Gastroesophageal sphincter (tissue), 3 donors: ENCODE data around the gene AR.

Experiments used
- EP300 ChIP-seq: sonication (generic); formaldehyde crosslinking; IDR thresholded peaks from one replicate; pipeline ENCODE4 v1.6.1; 2017; ENCODE audit warnings: antibody characterized with exemption, mild to moderate bottlenecking
- POLR2A ChIP-seq, 2 donors: fragments of 450-650 bp; IDR thresholded peaks; one replicate each; pipeline ENCODE4 v1.6.1; 2017; ENCODE audit warnings: antibody characterized with exemption in 2 of 2, mild to moderate bottlenecking in 2 of 2, moderate library complexity in 1 of 2
- POLR2AphosphoS5 ChIP-seq: sonication (generic); formaldehyde crosslinking; IDR thresholded peaks from one replicate; pipeline ENCODE4 v1.6.1; 2017; ENCODE audit warnings: antibody characterized with exemption
- TF ChIP-seq, protein P1 (sequence below), 4 experiments: fragments of 200-600 bp in 2 of 4; fragments of 450-650 bp in 2 of 4; sonication (generic) in 1 of 4; IDR thresholded peaks; one replicate each; pipeline ENCODE4 v1.5.1; 2017 to 2019; ENCODE audit warnings: antibody characterized with exemption in 4 of 4, mild to moderate bottlenecking in 2 of 4, moderate library complexity in 2 of 4

DNA sequence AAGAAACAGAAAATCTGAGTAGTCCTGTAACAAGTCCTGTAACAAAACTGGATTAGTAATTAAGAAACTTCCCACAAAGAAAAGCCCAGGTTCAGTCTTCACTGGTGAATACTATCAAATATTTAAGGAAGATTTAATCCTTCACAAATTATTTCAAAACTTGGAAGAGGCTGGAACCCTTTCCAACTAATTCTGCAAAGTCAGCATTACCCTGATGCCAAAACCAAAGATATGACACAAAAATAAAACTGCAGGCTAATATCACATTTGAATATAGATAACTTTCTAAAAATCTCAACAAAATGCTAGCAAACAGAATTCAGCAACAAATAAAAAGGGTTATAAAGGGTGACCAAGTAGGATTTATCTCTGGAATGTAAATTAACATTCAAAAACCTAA, 80.5 kb downstream of the AR start:
- TF ChIP-seq POLR2A (IDR thresholded peaks at IDR 0.05) (no peak), POLR2AphosphoS5 (no peak), EP300 (no peak)
- TF ChIP-seq, protein P1, sequence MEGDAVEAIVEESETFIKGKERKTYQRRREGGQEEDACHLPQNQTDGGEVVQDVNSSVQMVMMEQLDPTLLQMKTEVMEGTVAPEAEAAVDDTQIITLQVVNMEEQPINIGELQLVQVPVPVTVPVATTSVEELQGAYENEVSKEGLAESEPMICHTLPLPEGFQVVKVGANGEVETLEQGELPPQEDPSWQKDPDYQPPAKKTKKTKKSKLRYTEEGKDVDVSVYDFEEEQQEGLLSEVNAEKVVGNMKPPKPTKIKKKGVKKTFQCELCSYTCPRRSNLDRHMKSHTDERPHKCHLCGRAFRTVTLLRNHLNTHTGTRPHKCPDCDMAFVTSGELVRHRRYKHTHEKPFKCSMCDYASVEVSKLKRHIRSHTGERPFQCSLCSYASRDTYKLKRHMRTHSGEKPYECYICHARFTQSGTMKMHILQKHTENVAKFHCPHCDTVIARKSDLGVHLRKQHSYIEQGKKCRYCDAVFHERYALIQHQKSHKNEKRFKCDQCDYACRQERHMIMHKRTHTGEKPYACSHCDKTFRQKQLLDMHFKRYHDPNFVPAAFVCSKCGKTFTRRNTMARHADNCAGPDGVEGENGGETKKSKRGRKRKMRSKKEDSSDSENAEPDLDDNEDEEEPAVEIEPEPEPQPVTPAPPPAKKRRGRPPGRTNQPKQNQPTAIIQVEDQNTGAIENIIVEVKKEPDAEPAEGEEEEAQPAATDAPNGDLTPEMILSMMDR (IDR thresholded peaks at IDR 0.05), result no peak
